Hematopoietic multipotent progenitor cell (in vitro differentiated cells): Measurements from ENCODE around the gene EID1. TPM values are rescaled to one million over a fixed set of nuclear protein-coding genes. Genes with fewer than 3 reads are reported as not detected.

Experiments used
- DNase-seq, 3 donors: peaks; one replicate each; pipeline ENCODE4 v3.0.0-alpha.2; 2011 to 2015; ENCODE audit warnings: low read depth in 2 of 3, low spot score in 2 of 3
- total RNA-seq: library from RNA; depleted of rRNA; stranded (reverse); fragments of >200 nt; gene quantifications from one replicate; pipeline ENCODE4 v1.2.3, GENCODE V29; 2012

EID1 gene
- total RNA-seq, 1 donor: 91.3 TPM

DNA sequence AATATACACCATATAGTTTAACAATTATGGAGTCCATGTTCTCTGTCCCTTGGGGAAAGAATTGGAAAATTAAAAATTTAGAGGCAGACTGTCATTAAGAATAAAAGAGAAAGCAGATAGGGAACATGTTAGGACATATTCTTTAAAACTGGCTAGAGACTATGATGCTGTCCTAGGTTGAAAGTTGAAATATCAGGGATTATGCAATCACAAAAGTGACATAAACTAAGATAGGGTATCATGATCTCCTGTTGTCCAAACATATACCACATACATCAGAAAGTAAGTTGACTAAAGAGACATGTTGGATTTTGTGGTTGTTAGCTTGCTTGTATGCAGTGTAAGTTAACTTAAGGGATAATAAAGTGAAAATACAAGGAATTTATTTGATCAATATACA, 9.9 kb upstream of the EID1 start:
- no peak for DNase-seq

- no peak for DNase-seq
Measured at GRCh38 chr15:48868536-48868935, 9.4 kb upstream of the EID1 start.

DNA sequence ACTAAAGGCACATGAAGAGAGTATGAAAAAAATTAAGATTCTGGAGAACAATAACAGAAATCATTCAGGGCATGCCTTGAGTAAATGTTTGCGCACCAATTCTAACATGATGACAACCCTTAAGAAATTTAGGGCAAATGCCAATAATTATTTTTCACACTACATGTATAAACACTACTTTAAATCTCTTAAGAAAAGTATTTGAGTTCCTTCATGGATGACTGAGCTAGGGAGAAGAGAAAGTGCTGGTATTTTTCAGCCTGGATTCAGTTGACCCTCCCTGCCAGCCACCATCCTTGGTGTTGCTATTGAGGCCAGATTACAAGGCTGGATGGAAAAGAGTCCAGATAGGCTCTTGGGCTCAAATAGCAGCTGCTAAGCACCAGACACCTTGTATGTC, 8.0 kb upstream of the EID1 start:
- no peak for DNase-seq

DNA sequence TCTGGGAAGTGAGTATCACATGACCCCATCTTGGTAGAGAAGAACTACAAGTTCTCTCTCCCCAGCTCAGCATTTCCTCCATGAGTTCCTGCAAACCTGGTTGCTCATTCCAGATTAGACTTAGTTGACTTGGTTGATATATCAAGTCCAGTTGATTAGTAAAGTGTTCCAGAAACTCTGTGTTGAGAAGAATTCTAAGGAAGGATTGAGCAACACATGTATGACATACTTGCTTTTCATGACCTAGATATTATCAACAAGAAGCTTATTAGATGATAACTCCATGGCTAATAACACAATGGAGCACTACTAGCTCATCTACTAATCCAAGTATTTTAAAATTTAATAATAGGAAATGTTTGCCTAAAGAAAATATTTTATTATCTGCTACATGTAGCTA, 6.4 kb upstream of the EID1 start:
- no peak for DNase-seq

GRCh38 chr15:48872632-48873031, 5.3 kb upstream of the EID1 start:
- DNase-seq: no peak

DNA sequence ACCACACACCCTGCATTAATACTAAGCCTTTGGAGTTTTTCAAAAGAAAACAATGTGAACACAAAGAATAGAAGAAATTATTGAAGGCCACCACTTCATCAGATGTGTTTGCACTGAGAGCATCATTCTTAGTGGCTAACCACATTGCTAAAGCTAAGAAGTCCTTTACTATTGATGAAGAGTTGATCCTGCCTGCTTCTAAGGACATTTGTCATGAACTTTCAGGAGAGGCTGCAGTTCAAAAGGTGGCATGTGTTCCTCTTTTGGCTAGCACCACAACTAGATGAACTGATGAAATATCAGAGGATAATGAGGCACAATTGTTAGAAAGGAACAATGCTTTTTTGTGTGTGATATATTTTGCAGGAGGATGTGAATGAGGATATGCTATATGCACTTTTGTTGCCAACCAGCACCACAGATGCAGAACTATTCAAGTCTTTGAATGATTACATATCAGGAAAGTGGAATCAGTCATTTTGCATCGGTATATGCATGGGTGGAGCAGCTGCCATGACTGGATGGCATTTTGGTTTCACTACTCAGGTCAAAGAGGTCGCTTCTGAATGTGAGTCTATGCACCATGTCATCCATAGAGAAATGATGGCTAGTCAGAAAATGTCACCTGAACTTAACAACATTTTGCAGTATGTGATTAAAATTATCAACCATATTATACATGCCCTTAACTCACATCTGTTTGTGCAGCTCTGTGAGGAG, 2.5 kb upstream of the EID1 start:
- DNase-seq: no peak

GRCh38 chr15:48876057-48876456, 1.9 kb upstream of the EID1 start:
- no peak for DNase-seq

GRCh38 chr15:48880070-48880634, 2.2 kb downstream of the EID1 start:
- no peak for DNase-seq

GRCh38 chr15:48883699-48884098, 5.8 kb downstream of the EID1 start:
- no peak for DNase-seq

GRCh38 chr15:48887144-48887543, 9.2 kb downstream of the EID1 start:
- DNase-seq: no peak

- no peak for DNase-seq
Measured at GRCh38 chr15:48888191-48888590, 10.3 kb downstream of the EID1 start.

DNA sequence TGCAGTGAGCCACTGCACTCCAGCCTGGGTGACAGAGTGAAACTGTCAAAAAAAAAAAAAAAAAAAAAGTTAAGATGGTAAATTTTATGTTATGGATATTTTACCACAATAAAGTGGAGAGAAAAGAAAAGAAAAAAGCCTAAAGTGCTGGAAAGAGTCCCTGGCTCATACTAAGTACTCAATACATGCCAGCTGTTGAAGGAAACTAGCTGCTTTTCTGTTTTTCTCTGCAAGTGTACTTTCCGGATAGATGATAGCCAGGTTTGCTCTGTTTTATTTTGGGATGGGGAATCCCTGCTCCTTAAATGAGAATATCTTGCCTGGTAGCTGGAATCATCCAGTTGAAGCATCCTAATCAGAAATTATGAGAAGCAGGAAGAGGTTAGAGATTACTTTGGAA, 10.9 kb downstream of the EID1 start:
- no peak for DNase-seq

DNA sequence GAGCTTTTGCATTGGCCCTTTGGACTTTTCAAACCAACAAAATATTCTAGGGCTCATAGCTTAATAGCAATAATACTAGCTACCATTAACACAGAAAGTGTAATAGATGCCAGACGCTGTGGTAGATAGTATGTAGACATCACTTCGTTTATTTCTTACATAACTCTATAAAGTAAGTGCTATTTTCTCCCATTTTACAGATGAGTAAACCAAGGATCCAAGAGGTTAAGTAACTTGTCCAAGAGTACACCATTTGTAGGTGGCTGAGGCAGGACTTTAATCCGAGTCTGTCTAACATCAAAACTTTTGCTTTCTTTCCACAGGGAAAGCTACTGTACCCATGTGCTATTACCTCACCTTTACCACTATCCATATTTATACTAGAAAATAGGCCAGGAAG, 12.0 kb downstream of the EID1 start:
- no peak for DNase-seq

DNA sequence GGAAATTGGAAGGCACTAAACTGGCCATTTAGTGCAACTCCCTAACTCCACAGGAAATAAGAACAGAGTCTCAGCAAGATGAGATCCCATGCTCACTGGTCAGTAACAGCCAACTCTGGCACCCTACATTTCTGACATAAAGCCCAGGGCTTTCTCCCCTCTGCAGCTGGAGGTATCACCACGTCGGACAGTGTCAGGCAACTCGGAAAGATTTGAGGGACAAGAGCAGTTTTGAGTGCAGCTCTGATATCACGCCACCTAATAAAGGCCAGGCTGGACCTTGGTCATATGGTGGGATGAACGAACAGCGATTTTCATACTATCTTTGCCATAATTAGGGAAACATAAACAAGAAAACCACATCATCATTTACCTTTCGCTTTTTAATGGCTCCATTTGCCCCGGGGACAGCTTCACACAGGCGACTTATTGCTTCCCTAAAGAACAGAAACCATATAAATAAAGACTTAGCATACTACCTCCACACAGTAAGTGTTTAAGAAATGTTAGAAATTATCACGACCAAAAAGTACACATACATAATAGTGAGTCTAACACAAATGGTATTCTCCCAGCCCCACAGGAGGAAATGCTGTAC, 12.5 kb downstream of the EID1 start:
- DNase-seq: no peak

DNA sequence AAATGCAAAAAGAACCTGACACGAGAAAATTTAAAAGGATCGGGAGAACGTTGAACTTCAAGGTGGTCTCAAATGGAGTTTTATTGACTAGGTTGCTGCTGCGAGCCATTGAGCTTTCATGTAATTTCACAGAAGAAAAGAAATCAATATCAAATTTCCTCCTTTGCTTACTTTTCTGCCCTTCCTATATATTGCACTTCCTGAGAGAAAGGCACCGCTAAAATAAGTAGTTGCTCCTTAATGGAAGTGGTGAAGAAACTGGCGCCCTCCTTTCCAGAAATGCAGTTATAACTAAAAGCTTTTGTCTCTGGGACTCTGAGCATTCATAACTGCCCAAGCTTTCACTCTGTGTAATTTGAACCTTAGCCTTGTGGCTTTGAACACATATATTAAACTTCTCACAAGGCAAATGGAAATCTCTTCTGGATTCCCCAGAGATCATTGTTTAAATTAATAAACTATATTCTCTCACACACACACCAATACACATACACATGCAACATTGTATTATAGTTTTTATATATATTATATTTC, 13.4 kb downstream of the EID1 start:
- DNase-seq: no peak

DNA sequence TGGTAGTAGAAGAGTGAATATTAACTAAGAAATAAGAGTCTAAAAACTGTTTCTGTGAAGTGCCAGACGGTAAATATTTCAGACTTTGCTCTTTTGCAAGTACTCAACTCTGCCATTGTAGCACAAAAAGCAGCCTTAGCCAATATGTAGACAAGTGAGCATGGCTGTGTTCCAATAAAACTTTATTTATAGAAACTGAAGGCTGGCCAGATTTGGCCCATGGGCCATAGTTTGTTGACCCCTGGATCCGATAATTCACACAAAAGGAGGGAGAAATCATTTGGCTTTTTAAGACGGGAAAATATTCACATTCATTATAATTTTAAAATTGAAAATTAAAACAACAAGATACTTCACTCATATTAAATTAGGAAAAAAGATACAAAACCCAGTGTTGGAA, 15.4 kb downstream of the EID1 start:
- no peak for DNase-seq

DNA sequence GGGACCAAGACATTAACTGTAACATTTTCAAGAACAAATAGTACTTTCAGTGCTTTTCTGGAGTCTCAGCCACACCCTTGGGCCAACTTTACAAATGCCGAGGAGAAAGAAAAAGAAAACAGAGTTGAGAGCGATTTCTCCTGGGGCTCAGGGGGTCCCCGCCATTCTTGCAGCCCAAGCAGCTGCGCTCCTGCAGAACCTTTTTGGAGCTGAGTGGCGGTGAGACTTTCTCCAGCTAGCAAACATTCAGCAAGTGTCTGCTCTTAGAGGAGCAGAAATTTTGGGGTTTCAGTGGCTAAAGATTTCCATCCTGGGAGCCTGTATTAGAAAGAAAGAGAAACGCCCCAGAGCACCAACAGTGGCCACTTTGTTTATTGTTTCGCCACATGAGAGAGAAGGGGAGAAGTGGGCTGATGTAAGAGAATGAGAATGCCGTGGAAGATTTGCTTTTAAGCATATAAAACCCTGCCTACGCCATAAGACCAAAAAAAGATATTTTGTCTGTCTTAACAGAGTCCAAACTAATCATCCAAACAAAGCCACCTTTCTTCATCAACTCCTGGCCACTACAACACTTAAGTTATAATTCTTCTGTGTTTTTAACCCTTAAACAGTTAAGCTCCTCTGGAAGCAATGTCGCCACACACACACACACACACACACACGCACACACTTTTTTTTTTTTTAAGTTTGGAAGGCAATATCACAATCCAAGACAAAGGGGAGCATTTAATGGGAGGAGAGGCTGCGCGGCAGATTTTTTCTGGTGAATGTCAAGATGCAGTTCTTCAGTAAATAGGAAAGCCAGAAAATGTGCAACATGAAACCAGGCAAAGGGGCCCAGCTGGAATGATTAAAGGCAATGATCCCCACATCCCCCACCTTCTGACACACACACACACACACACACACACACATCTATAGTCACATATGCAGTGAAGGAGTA, 19.2 kb downstream of the EID1 start:
- DNase-seq: no peak

DNA sequence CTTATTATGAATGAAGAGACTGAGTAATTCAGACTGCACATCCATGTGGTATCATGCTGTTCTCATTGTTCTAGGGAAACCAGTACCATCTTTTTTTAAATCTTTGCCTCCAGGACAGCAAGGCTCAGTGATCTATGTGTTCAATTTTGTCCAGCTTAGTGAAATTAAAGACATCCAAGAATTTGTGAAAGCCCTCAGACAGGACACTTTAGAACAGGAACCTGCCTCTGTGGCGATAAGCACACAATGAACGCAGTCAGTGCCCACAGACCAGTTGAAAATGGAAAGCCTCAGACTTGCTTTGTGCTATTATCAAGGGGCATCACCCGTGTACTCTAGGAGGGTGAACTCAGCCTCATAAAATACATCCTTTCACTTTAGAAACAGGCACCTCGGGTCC, 20.1 kb downstream of the EID1 start:
- DNase-seq: peak in 2 of 3 donors; percentile 27 to 70

GRCh38 chr15:48898446-48898845, 20.5 kb downstream of the EID1 start:
- DNase-seq: no peak

DNA sequence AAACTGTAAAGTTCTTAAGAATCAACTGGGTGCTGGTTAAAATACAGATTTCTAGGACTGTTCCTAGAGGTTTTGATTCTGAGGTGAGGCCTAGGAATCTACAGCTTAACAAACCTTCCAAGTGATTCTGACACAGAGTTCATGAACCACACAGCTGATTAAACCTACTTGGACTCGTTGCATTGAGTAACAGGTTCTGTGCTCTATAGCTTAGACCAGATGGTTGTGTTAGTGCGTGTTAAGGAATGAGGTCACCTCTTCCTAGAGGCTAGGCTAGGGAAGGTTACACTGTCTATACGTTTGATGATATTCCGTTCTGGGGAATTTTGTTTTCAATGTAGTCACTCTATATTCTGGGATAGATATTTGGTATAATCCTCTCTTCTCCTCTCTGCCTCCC, 21.9 kb downstream of the EID1 start:
- no peak for DNase-seq

DNA sequence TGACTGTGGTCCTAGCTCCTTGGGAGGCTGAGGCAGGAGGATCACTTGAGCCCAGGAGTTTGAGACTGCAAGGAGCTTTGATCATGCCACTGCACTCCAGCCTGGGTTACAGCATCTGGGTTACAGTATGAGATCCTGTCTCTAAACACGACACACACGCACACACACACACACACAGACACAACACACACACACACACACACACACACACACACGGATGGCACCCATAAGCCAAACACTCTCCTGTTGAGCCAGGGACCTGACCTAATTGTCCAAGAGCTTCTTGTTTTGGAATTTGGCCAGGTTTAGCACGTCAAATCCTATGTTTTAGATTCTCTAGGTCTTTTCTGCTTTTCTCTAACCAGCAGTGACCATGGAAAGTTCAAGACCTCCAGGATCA, 26.8 kb downstream of the EID1 start:
- DNase-seq: no peak
